OCI-LY1 (cell line): ENCODE results near the gene PAQR6.

Experiments
- CTCF ChIP-seq: fragments of 200-600 bp; sonication (generic), shearing (Covaris generic); IDR thresholded peaks from 2 replicates; pipeline ENCODE4 v1.5.1; 2017; ENCODE audit warnings: mild to moderate bottlenecking, antibody characterized with exemption, low read length, moderate library complexity, mixed read lengths
- EZH2 ChIP-seq: fragments of 200-600 bp; sonication (generic), shearing (Covaris generic); IDR thresholded peaks from 2 replicates; pipeline ENCODE4 v1.8.0; 2017; ENCODE audit warnings: borderline replicate concordance, mixed run types, mild to moderate bottlenecking, antibody characterized with exemption, low read length, moderate library complexity, mixed read lengths

DNA sequence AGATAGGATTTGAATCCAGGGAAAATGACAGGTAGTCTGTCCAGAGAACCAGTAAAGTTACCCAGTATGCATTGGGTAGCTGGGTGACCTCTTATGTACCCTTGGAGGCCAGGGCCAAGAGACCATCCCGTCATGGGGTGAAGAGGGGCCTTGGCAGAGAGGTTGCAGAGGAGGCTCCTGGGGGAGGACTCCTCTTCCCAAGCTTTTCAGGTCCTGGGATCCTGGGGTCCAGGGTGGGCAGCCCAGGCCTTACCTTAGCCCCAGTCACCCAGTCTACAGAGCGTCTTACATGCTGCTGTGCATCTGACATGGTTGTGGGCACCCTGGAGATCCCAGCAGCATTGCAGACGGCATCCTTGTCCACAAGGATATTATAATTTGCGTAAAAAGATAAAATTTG lies 21.1 kb downstream of the PAQR6 start:
- TF ChIP-seq CTCF (no peak), EZH2 (no peak)
